DOHH2 (cell line): ENCODE measurements around the gene ZNF248.

ENCODE experiments used
- H3F3A ChIP-seq: fragments of 200-600 bp; sonication (generic), shearing (Covaris generic); 2 replicates; pipeline ENCODE4 v1.6.0; 2016; ENCODE audit warnings: antibody characterized with exemption, mild to moderate bottlenecking; ENCODE audit not compliant: control insufficient read depth, insufficient read depth
- H3K27ac ChIP-seq: fragments of 200-600 bp; sonication (generic); 2 replicates; pipeline ENCODE4 v1.5.1; 2014; ENCODE audit warnings: low read depth, mild to moderate bottlenecking, low read length, moderate library complexity
- H3K27me3 ChIP-seq: fragments of 200-600 bp; sonication (generic); 2 replicates; pipeline ENCODE4 v1.6.1; 2014; ENCODE audit warnings: mild to moderate bottlenecking, low read length, mixed read lengths; ENCODE audit not compliant: control insufficient read depth
- H3K36me3 ChIP-seq: fragments of 200-600 bp; sonication (generic); 2 replicates; pipeline ENCODE4 v1.6.1; 2014; ENCODE audit warnings: mild to moderate bottlenecking, low read length, moderate library complexity, mixed read lengths; ENCODE audit not compliant: control insufficient read depth
- H3K4me1 ChIP-seq: fragments of 200-600 bp; sonication (generic); 2 replicates; pipeline ENCODE4 v1.6.1; 2014; ENCODE audit warnings: mild to moderate bottlenecking, low read length, mixed read lengths; ENCODE audit not compliant: control insufficient read depth
- H3K4me2 ChIP-seq: fragments of 200-600 bp; sonication (generic); 2 replicates; pipeline ENCODE4 v1.6.0; 2014; ENCODE audit warnings: mild to moderate bottlenecking, low read length, moderate library complexity
- H3K4me3 ChIP-seq: fragments of 200-600 bp; sonication (generic); 2 replicates; pipeline ENCODE4 v1.5.1; 2014; ENCODE audit warnings: mild to moderate bottlenecking, low read length, mixed read lengths
- H3K79me2 ChIP-seq: fragments of 200-600 bp; sonication (generic); 2 replicates; pipeline ENCODE4 v1.6.1; 2014; ENCODE audit warnings: mild to moderate bottlenecking, low read length, mixed read lengths; ENCODE audit not compliant: control insufficient read depth
- H3K9me2 ChIP-seq: fragments of 200-600 bp; sonication (generic); replicated peaks from 2 replicates; pipeline ENCODE4 v1.6.1; 2014; ENCODE audit warnings: mild to moderate bottlenecking, low read length, mixed read lengths; ENCODE audit not compliant: control insufficient read depth
- H3K9me3 ChIP-seq: fragments of 200-600 bp; sonication (generic); 2 replicates; pipeline ENCODE4 v1.6.1; 2014; ENCODE audit warnings: antibody characterized with exemption, low read length, mixed read lengths; ENCODE audit not compliant: control insufficient read depth, insufficient read depth
- H4K20me1 ChIP-seq: fragments of 200-600 bp; sonication (generic); 2 replicates; pipeline ENCODE4 v1.6.0; 2014; ENCODE audit warnings: low read depth, mild to moderate bottlenecking, antibody characterized with exemption, low read length, moderate library complexity; ENCODE audit not compliant: control insufficient read depth, insufficient read depth
- CTCF ChIP-seq: fragments of 200-600 bp; sonication (generic); IDR thresholded peaks from one replicate; pipeline ENCODE4 v1.5.1; 2014; ENCODE audit warnings: antibody characterized with exemption, mild to moderate bottlenecking, low read depth, low read length; ENCODE audit not compliant: poor library complexity, severe bottlenecking
- EZH2phosphoT487 ChIP-seq: fragments of 200-600 bp; sonication (generic); IDR thresholded peaks from 2 replicates; pipeline ENCODE4 v1.6.1; 2017; ENCODE audit warnings: borderline replicate concordance, mild to moderate bottlenecking, antibody characterized with exemption, low read length, moderate library complexity, mixed read lengths

The ZNF248 gene

GRCh38 chr10:37752334-37752875 lies 105.0 kb downstream of the ZNF248 start:
- H3K79me2 ChIP-seq, result no peaks in the 10 kb centered on the region
- no peak overlapping the region for H3K4me3 ChIP-seq
- no peak overlapping the region for H3K27ac ChIP-seq
- no peaks in the 10 kb centered on the region for H3F3A ChIP-seq
- H3K27me3 ChIP-seq, result no peaks in the 10 kb centered on the region
- H3K36me3 ChIP-seq, result no peaks in the 10 kb centered on the region
- no peaks in the 10 kb centered on the region for H3K9me3 ChIP-seq
- no peak overlapping the region for H3K4me2 ChIP-seq
- no peak for TF ChIP-seq EZH2phosphoT487
- TF ChIP-seq CTCF, result no peak
- H4K20me1 ChIP-seq, result no peaks in the 10 kb centered on the region
- H3K9me2 ChIP-seq, result no peaks in the 10 kb centered on the region
- H3K4me1 ChIP-seq, result no peaks in the 10 kb centered on the region

DNA sequence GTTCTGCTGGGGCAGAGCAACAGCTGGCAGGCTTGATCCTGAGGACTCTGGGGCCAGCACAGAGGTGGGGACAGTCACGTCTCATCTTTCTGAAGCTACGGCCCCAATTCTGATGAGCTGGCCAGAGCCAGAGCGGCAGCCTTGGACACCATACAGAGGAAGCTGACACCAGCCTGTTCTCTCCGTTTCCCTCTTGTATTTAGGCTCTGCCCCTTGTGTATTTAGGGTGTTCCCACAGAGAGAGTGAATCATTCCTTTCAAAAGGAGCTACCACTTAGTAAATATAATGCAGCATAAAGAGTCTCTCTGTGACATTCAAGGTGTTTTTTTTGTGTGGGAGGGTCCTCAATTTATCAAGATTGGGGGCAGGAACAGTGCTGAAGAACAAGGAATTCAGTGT lies 109.2 kb downstream of the ZNF248 start:
- Histone ChIP-seq H4K20me1 (no peaks in the 10 kb centered on the region), H3K9me2 (no peaks in the 10 kb centered on the region), H3F3A (no peaks in the 10 kb centered on the region), H3K36me3 (no peaks in the 10 kb centered on the region), H3K4me3 (no peak overlapping the region), H3K27ac (no peak overlapping the region), H3K4me1 (no peaks in the 10 kb centered on the region), H3K27me3 (no peaks in the 10 kb centered on the region), H3K9me3 (no peaks in the 10 kb centered on the region), H3K79me2 (no peaks in the 10 kb centered on the region), H3K4me2 (no peak overlapping the region)
- TF ChIP-seq CTCF, result no peak

DNA sequence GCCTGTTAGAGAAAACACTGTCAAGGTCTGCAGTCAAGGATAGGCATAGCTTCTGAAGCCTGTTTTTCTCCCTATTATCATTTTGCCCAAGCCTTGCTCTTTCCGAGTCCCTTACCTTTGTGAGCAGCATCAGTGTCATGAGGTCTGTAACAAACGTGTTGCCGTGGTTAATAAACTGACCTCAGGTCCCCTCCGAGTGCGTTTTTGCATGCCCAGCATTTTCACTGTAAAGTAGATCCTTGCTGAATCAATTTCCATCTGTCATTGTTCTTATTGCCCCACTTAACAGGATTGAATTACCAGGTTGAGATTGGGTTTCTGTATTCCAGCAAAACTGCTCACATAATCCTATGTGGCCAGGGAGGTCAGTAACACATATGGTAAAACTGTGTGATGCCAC lies 110.3 kb downstream of the ZNF248 start:
- H3K27ac ChIP-seq, result no peak overlapping the region
- H3K27me3 ChIP-seq, result no peaks in the 10 kb centered on the region
- no peak for TF ChIP-seq CTCF
- no peaks in the 10 kb centered on the region for H3K4me1 ChIP-seq
- H4K20me1 ChIP-seq, result no peaks in the 10 kb centered on the region
- H3K4me3 ChIP-seq, result no peak overlapping the region
- H3K4me2 ChIP-seq, result no peak overlapping the region
- H3K79me2 ChIP-seq, result no peaks in the 10 kb centered on the region
- H3K9me2 ChIP-seq, result no peaks in the 10 kb centered on the region
- no peaks in the 10 kb centered on the region for H3F3A ChIP-seq
- no peaks in the 10 kb centered on the region for H3K9me3 ChIP-seq
- H3K36me3 ChIP-seq, result no peaks in the 10 kb centered on the region

DNA sequence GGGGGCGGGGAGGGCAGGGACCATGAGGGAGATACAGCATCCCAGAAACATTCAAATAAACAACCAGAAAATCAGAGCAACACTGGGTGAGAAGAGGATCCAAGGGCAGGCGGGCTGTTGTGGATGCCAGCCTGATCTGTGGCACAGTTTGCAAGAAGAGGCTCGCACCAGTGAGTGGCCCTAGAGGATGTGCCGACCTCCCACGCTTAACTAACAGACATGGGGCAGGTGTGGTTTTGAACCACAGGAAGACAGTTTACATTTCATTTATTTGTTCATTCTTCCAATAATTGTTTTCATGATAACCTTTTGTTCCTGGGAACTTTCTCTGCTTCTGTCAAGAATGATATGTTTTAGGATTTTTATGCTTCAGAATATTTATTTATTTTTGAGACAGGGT lies 115.6 kb downstream of the ZNF248 start:
- Histone ChIP-seq H3K9me2 (no peaks in the 10 kb centered on the region), H3K27ac (no peak overlapping the region), H3K36me3 (no peaks in the 10 kb centered on the region), H3K4me1 (no peaks in the 10 kb centered on the region), H3K9me3 (no peaks in the 10 kb centered on the region), H3K79me2 (no peaks in the 10 kb centered on the region), H4K20me1 (no peaks in the 10 kb centered on the region), H3K4me2 (no peak overlapping the region), H3K27me3 (no peaks in the 10 kb centered on the region), H3K4me3 (no peak overlapping the region), H3F3A (no peaks in the 10 kb centered on the region)
- TF ChIP-seq CTCF (no peak), EZH2phosphoT487 (no peak)
